HG02588 (cell line): ENCODE results near the gene RANBP2.

ENCODE experiments used
- ATAC-seq: cut with Tn5 transposase; IDR thresholded peaks from one replicate; pipeline ENCODE4 v1.9.1; 2021; ENCODE audit warnings: mild to moderate bottlenecking, moderate library complexity; ENCODE audit not compliant: unreplicated experiment

Gene RANBP2

GRCh38 chr2:108833219-108833618 is 113.9 kb downstream of the RANBP2 start:
- ATAC-seq: no peak

GRCh38 chr2:108834620-108835019 is 115.3 kb downstream of the RANBP2 start:
- ATAC-seq: no peak

GRCh38 chr2:108835040-108835439 is 115.8 kb downstream of the RANBP2 start:
- ATAC-seq: no peak
